Tibial artery (tissue), 4 donors: ENCODE results near the gene STMN3.
A peak's percentile ranks its signal among the peaks of the same experiment; 100 is the strongest.
"Not testable (repeated sequence)": the region's sequence is repeated elsewhere in the genome, so short reads cannot be mapped to it uniquely, and the experiment has no call there.

ENCODE experiments used
- DNase-seq, 2 donors: peaks; one replicate each; pipeline ENCODE4 v3.0.0-alpha.2; 2019
- H3K27ac ChIP-seq, 2 donors: fragments of 200-600 bp; sonication (generic) in 1 of 2; 1 replicate in 1 of 2; 2 replicates in 1 of 2; pipeline ENCODE4 v1.5.1; 2018 to 2019; ENCODE audit warnings: mild to moderate bottlenecking in 1 of 2
- H3K27me3 ChIP-seq, 2 donors: fragments of 200-600 bp; sonication (generic) in 1 of 2; one replicate each; pipeline versions ENCODE4 v1.5.1 to v1.6.0; 2016 to 2019
- H3K36me3 ChIP-seq, 3 donors: fragments of 200-600 bp; sonication (generic) in 2 of 3; one replicate each; pipeline ENCODE4 v1.5.1; 2016 to 2019; ENCODE audit warnings: mild to moderate bottlenecking in 2 of 3
- H3K4me1 ChIP-seq, 4 donors: fragments of 200-600 bp; sonication (generic) in 2 of 4; 1 replicate in 3 of 4; 2 replicates in 1 of 4; pipeline ENCODE4 v1.5.1; 2016 to 2019
- H3K4me3 ChIP-seq, 2 donors: fragments of 200-600 bp; sonication (generic) in 1 of 2; 1 replicate in 1 of 2; 2 replicates in 1 of 2; pipeline ENCODE4 v1.5.1; 2018 to 2019; ENCODE audit warnings: mild to moderate bottlenecking in 2 of 2
- H3K9me3 ChIP-seq, 3 donors: fragments of 200-600 bp; sonication (generic) in 1 of 3; one replicate each; pipeline ENCODE4 v1.5.1; 2016 to 2019
- intact Hi-C: fragments of 100-400 bp; cut with DNase I; formaldehyde crosslinking; loops from one replicate; pipeline ENCODE4 v1.15.0; 2023; ENCODE audit warnings: low total_unique reads
- TF ChIP-seq, protein P1 (sequence below), 2 experiments: fragments of 200-600 bp in 1 of 2; fragments of 450-650 bp in 1 of 2; IDR thresholded peaks; one replicate each; pipeline ENCODE4 v1.5.1; 2017 to 2019; ENCODE audit warnings: antibody characterized with exemption in 2 of 2, mild to moderate bottlenecking in 1 of 2, moderate library complexity in 1 of 2

STMN3 gene

DNA sequence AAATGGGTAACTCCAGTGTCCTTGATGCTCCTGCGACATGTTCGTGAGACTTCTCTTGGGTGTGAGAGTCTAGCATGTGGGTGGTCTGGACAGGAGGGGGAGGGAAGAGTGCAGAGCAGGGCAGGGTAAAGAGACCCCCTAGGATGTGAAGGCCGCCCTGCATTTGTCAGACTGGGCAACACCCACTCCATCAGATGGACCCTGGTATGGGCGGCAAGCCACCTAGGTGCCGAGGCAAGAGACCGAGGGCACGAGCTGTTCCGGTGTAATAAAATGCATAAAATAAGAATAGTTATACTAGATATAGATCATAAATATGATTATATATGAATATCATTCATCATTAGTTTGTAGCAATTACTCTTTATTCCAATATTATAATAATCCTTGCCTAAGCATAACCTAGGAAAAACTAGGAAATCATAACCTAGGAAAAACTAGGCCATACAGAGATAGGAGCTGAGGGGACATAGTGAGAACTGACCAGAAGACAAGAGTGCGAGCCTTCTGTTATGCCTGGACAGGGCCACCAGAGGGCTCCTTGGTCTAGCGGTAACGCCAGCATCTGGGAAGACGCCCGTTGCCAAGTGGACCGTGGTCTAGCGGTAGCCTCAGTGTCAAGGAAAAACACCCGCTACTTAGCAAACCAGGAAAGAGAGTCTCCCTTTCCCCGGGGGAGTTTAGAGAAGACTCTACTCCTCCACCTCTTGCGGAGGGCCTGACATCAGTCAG lies 39.2 kb downstream of the STMN3 start:
- H3K36me3 ChIP-seq = peaks cover 26 to 52% (median 44%) of the 10 kb centered on the region in 3 donors
- H3K9me3 ChIP-seq, H3K27me3 ChIP-seq, H3K4me3 ChIP-seq, DNase-seq, H3K4me1 ChIP-seq, intact Hi-C loops, H3K27ac ChIP-seq: not testable (repeated sequence)
- TF ChIP-seq, protein P1, sequence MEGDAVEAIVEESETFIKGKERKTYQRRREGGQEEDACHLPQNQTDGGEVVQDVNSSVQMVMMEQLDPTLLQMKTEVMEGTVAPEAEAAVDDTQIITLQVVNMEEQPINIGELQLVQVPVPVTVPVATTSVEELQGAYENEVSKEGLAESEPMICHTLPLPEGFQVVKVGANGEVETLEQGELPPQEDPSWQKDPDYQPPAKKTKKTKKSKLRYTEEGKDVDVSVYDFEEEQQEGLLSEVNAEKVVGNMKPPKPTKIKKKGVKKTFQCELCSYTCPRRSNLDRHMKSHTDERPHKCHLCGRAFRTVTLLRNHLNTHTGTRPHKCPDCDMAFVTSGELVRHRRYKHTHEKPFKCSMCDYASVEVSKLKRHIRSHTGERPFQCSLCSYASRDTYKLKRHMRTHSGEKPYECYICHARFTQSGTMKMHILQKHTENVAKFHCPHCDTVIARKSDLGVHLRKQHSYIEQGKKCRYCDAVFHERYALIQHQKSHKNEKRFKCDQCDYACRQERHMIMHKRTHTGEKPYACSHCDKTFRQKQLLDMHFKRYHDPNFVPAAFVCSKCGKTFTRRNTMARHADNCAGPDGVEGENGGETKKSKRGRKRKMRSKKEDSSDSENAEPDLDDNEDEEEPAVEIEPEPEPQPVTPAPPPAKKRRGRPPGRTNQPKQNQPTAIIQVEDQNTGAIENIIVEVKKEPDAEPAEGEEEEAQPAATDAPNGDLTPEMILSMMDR (IDR thresholded peaks at IDR 0.05) = peak in 1 of 2 experiments; percentile 25

GRCh38 chr20:63612276-63612931 lies 40.8 kb downstream of the STMN3 start:
- H3K4me3 ChIP-seq = no peak overlapping the region
- no peak for DNase-seq
- peaks cover 9 to 35% (median 28%) of the 10 kb centered on the region in 3 donors for H3K36me3 ChIP-seq
- H3K9me3 ChIP-seq = no peaks in the 10 kb centered on the region
- no peaks in the 10 kb centered on the region for H3K27me3 ChIP-seq
- intact Hi-C loops = no loop called here
- H3K4me1 ChIP-seq = peaks cover 0 to 9% (median 0%) of the 10 kb centered on the region in 4 donors
- H3K27ac ChIP-seq = no peak overlapping the region
- TF ChIP-seq, protein P1 (IDR thresholded peaks at IDR 0.05) = no peak

DNA sequence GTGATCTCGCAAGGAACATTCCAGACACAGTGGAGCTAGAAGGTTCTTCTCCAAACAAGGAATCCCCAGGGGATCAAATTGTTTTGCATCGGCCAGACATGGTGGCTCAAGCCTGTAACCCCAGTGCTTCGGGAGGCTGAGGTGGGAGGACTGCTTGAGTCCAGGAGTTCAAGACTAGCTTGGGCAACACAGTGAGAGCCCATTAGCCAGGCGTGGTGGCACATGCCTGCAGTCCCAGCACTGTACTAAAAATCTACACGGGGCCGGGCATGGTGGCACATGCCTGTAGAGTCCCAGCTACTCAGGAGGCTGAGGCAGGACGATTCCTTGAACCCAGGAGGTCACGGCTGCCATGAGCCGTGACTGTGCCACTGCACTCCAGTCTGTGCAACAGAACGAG lies 41.6 kb downstream of the STMN3 start:
- Histone ChIP-seq H3K4me1 (peaks cover 0 to 9% (median 0%) of the 10 kb centered on the region in 4 donors), H3K9me3 (no peaks in the 10 kb centered on the region), H3K36me3 (peaks cover 2 to 28% (median 21%) of the 10 kb centered on the region in 3 donors), H3K27ac (no peak overlapping the region), H3K27me3 (no peaks in the 10 kb centered on the region), H3K4me3 (no peak overlapping the region)
- TF ChIP-seq, protein P1 (IDR thresholded peaks at IDR 0.05) = no peak
- no peak for DNase-seq
- intact Hi-C loops = no loop called here

- DNase-seq = no peak
- H3K27me3 ChIP-seq = no peaks in the 10 kb centered on the region
- no peak overlapping the region for H3K4me3 ChIP-seq
- intact Hi-C loops = no loop called here
- H3K27ac ChIP-seq = no peak overlapping the region
- TF ChIP-seq, protein P1 (IDR thresholded peaks at IDR 0.05) = no peak
- H3K9me3 ChIP-seq = no peaks in the 10 kb centered on the region
- H3K36me3 ChIP-seq = peaks cover 0 to 21% (median 12%) of the 10 kb centered on the region in 3 donors
- H3K4me1 ChIP-seq = peaks cover 0 to 9% (median 0%) of the 10 kb centered on the region in 4 donors
These were observed 42.4 kb downstream of the STMN3 start for GRCh38 chr20:63610581-63611435.

GRCh38 chr20:63606686-63607085 lies 46.5 kb downstream of the STMN3 start:
- TF ChIP-seq, protein P1 (IDR thresholded peaks at IDR 0.05) = no peak
- Histone ChIP-seq H3K36me3 (peaks cover 19 to 32% (median 21%) of the 10 kb centered on the region in 3 donors), H3K27ac (no peak overlapping the region), H3K9me3 (no peaks in the 10 kb centered on the region), H3K27me3 (no peaks in the 10 kb centered on the region), H3K4me1 (peaks cover 0 to 8% (median 0%) of the 10 kb centered on the region in 4 donors), H3K4me3 (no peak overlapping the region)
- DNase-seq = no peak
- intact Hi-C loops = no loop called here
